NCI-H226 (cell line): Measurements from ENCODE around the gene TUBB8.
"Not testable (repeated sequence)": the region's sequence is repeated elsewhere in the genome, so short reads cannot be mapped to it uniquely, and the experiment has no call there.

Experiments
- DNase-seq: peaks from one replicate; pipeline ENCODE4 v3.0.0-alpha.2; 2015

The TUBB8 gene

GRCh38 chr10:13315-13635 lies 35.8 kb downstream of the TUBB8 start:
- not testable (repeated sequence) for DNase-seq

GRCh38 chr10:12444-13314 lies 36.4 kb downstream of the TUBB8 start:
- not testable (repeated sequence) for DNase-seq

GRCh38 chr10:11260-11659 lies 37.8 kb downstream of the TUBB8 start:
- DNase-seq, result not testable (repeated sequence)

- not testable (repeated sequence) for DNase-seq
These were observed 38.7 kb downstream of the TUBB8 start for GRCh38 chr10:10261-10971.
